GM10266 (cell line): ENCODE measurements around the gene VSIG8.

Source experiments
- DNase-seq: peaks from one replicate; pipeline ENCODE4 v3.0.0; 2012; ENCODE audit errors: extremely low spot score
- TF ChIP-seq, protein P1 (sequence below): IDR thresholded peaks from 2 replicates; pipeline ENCODE4 v1.5.1; 2012; ENCODE audit warnings: mild to moderate bottlenecking, low read depth; ENCODE audit not compliant: control insufficient read depth, insufficient read depth; ENCODE audit errors: missing control alignments

VSIG8 gene

GRCh38 chr1:159882527-159882862, 20.0 kb upstream of the VSIG8 start:
- TF ChIP-seq, protein P1, sequence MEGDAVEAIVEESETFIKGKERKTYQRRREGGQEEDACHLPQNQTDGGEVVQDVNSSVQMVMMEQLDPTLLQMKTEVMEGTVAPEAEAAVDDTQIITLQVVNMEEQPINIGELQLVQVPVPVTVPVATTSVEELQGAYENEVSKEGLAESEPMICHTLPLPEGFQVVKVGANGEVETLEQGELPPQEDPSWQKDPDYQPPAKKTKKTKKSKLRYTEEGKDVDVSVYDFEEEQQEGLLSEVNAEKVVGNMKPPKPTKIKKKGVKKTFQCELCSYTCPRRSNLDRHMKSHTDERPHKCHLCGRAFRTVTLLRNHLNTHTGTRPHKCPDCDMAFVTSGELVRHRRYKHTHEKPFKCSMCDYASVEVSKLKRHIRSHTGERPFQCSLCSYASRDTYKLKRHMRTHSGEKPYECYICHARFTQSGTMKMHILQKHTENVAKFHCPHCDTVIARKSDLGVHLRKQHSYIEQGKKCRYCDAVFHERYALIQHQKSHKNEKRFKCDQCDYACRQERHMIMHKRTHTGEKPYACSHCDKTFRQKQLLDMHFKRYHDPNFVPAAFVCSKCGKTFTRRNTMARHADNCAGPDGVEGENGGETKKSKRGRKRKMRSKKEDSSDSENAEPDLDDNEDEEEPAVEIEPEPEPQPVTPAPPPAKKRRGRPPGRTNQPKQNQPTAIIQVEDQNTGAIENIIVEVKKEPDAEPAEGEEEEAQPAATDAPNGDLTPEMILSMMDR: no peak
- no peak for DNase-seq

GRCh38 chr1:159881622-159882526, 19.4 kb upstream of the VSIG8 start:
- no peak for DNase-seq

DNA sequence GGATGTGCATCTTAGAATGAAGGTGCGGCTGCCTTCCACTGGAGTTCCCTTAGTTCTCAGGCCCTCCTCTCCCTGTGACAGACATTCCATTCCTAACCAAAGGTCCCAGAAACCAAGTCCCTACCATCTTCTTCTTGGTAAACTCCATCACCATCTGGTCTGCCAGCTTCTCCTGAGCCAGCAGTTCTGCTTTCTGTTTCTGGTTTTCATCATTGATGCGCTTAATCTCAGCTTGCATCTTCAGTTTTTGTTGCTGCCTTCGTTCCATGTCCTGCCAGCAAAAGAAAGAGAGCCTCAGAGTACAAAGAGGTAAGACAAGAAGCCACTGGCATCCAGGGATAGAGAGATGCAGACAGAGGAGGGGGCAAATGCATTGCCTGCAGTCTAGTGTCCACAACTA, 18.0 kb upstream of the VSIG8 start:
- DNase-seq: no peak

More at GRCh38 chr1:159881622-159882526, 19.4 kb upstream of the VSIG8 start:
- TF ChIP-seq, protein P1: no peak

DNA sequence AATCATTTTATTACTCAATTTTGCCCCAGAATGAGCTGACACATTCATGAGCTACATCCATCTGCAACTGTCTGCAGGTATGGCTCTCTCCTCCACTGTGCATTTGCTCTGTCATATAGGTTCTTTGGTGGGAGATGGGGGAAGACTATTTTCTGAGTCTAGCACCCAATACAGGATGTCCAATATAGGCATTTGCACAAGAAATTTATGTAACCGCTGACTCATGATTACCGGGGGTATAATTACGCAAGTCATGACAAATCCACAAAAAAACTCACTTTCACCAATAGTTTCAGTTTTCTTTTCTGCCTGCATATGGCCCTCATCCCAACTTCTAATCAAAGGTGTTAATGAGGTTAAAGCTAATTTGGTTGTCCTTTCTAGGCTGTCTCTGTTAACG, 17.5 kb upstream of the VSIG8 start:
- TF ChIP-seq, protein P1: no peak
- DNase-seq: no peak

More for the DNA sequence above, 18.0 kb upstream of the VSIG8 start:
- TF ChIP-seq, protein P1: no peak

DNA sequence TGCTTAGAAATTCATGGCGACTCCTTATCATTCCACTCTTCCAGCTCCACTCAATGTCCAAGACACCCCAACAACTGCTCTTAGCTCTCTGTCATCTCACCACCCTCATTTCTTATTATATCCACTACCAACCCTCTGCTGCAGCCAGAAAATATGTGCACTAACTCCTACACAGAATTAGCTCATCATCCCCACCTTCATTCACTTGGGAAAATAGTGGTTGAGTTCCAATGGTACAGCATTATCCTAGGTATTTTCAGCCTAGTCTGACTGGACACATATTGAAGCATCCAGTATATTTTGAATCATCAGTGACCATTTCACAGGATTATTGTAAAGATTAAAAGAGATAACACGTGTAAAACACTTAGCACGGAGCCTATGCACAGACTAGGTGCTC, 16.7 kb upstream of the VSIG8 start:
- TF ChIP-seq, protein P1: no peak
- no peak for DNase-seq

- no peak for DNase-seq
- TF ChIP-seq, protein P1: no peak
These were observed 15.4 kb upstream of the VSIG8 start for GRCh38 chr1:159877695-159878444.
